Midbrain (tissue), 1 donor: ENCODE data around the gene AGBL4.

Experiments
- DNase-seq: peaks from one replicate; lab custom pipeline; 2025; lab: John Stamatoyannopoulos, UW

AGBL4 gene

GRCh38 chr1:48767975-48768510, 1255.7 kb downstream of the AGBL4 start:
- no peak for DNase-seq

DNA sequence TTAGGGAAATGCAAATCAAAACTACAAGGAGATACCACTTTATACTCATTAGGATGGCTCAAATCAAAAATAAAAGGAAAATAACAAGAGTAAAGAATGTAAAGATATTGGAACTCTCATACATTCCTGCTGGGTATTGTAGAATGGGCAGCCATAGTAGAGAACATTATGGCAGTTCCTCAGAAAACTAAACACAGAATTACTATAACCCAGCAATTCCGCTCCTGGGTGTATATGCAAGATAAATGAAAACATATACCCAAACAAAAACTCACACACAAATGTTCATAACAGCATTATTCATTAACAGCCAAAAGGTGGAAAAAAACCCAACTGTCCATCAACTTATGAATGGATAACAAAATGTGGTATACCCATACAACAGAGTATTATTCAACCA, 1258.4 kb downstream of the AGBL4 start:
- no peak for DNase-seq

- no peak for DNase-seq
These were observed 1261.8 kb downstream of the AGBL4 start for GRCh38 chr1:48761986-48762385.

DNA sequence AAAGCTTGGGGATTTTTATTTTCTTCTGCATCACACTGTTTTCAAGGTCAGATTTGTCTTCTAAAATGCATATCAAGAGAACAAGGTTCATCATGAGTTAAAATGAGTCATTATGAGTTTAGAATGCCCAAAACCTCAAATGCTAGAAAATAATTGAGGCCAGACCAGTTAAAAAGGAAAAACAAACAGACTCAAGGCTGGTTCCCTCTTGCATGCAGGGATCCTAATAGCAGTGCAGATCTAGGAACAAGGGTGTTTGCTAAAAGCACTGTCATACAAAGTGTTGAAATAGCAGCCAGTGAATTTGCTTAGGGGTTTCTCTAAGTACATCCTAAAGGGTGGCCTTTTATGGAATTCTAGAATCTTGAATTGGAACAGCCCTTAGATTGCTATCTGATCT, 1262.3 kb downstream of the AGBL4 start:
- no peak for DNase-seq

GRCh38 chr1:48760857-48761256, 1262.9 kb downstream of the AGBL4 start:
- DNase-seq: no peak

DNA sequence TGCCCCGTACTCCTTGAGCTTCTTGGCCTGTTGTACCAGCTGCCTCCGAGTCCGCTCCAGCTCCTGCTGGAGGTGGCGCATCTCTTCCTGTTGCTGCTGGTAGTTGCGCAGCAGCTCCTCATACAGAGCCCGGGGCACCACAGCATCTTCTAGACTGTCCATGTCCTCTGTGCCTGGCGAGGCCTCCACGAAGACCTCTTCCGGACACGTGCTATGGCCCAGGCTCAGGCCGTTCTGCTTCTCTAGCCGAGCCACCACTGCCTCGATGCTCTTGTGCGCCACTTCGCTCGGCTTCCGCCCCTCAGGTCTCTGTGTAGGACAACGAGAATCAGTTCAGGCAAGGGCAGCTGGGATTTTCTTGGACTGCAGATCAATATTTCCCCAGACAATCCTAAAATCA, 1264.8 kb downstream of the AGBL4 start:
- DNase-seq: no peak

DNA sequence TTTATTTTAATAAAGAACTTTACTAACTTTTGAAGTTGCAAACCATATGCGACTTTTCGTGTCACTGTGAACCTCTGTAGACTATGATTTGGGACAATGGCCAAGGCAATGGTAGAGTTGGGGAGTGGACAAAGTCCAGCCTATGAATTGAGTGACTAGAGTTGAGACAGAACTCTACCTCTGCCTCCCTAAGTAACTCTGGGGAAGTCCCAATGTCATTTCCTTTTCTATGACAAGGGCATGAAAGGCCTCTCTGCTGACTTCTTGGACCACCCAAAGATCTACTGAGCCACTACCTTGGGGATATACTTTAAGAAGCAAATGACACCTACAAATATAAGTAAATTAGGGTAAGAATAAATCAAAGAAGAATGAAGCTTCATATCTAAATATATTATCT, 1266.4 kb downstream of the AGBL4 start:
- no peak for DNase-seq

GRCh38 chr1:48756683-48757316, 1267.0 kb downstream of the AGBL4 start:
- no peak for DNase-seq

GRCh38 chr1:48753293-48753692, 1270.5 kb downstream of the AGBL4 start:
- DNase-seq: no peak

DNA sequence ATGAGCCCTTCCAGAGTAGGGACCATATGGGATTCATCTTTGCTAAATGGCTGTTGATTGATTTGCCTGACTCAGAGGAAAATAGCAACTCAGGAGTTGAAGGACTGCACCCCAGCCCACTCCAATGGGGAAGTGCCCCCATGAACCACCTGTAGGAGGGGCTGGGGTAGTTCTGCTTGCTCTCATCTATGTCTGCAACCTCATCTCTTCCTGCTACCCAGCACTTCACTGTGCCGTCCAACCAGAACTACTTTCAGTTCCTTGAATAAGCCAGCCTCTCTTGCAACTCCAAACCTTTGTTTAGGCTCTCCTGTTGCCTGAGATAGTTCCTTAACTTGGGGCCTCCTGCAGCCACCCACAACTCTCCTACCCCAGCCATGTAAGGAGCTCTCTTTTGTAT, 1273.6 kb downstream of the AGBL4 start:
- DNase-seq: no peak

GRCh38 chr1:48749068-48749467, 1274.7 kb downstream of the AGBL4 start:
- DNase-seq: no peak

- no peak for DNase-seq
These were observed 1276.8 kb downstream of the AGBL4 start for GRCh38 chr1:48746906-48747305.

DNA sequence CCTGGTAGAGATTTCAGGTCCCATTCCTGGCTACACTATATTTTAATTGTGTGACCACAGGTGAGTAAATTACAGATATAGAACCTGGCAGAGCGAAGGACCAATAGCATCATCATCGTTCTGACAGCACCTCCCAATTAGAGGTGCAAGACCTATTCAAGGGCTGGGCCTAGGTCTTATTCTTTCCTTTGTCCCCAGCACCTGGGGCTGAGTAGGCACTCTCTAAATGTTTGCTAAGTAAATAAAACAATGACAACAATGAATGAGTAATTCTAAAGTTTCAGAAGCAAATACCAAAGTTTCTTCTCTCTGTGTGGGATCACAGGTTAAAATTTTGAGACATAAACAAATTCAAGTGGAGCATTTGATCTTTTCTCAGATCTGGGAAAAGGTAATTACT, 1279.7 kb downstream of the AGBL4 start:
- no peak for DNase-seq

GRCh38 chr1:48743480-48743879, 1280.3 kb downstream of the AGBL4 start:
- DNase-seq: no peak

- DNase-seq: no peak
These were observed 1282.4 kb downstream of the AGBL4 start for GRCh38 chr1:48741380-48741779.

DNA sequence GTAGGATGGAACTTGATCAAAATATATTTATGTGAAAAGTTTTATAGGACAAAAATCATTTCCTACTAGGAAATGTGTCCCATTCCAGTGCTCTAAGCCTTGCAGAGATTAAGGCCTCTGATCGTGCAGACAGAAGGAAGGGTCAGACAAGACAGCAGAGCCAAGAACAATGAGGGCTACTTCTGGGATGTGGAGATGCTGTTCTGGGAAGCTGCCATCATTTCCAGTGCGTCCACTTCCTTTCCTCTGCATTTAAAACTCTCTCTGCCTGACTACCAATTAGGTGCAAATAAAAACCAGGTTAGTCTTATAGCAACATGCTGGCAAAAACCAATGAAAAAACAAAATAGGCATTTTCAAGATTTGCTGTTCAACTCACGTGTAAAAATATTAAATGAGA, 1283.1 kb downstream of the AGBL4 start:
- no peak for DNase-seq

GRCh38 chr1:48739091-48739490, 1284.7 kb downstream of the AGBL4 start:
- no peak for DNase-seq

- no peak for DNase-seq
These were observed 1285.4 kb downstream of the AGBL4 start for GRCh38 chr1:48738356-48738755.

DNA sequence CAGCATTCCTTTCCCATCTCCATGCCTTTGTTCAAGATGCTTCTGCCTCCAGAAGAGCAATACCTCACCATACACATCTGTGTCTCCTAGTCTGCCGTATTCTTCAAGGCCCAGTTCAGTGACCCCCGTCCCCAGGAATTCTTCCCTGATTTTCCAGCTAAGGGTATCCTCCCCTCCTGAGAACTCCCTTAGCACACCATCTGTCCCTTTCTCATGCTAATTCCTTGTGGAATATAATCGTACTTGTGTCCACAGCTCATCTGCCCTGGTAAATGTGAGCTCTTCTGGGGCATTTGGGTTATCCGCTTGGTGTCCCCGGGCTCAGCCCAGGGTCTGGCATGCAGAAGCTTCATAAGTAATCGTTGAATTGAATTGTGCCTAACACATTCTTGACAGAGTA, 1288.0 kb downstream of the AGBL4 start:
- no peak for DNase-seq

- DNase-seq: no peak
These were observed 1293.4 kb downstream of the AGBL4 start for GRCh38 chr1:48730164-48730910.

DNA sequence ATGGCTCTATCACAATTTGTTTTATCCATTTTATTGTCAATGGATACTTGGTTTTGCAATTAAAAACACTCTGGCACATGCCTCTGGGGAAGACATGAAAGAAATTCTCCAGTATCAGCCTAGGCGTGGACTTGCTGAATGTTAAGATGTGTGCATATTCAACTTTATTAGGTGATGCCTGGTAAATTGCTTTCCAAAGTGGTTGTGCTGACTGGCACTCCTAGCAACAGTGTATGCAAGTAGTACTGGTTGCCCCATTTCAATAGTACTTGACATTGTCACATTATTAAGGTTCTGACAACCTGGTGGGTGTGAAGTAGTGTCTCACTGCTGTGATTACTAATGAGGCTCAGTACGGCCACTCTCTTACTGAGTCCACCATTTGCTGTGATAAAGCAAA, 1295.2 kb downstream of the AGBL4 start:
- no peak for DNase-seq

- DNase-seq: no peak
These were observed 1297.1 kb downstream of the AGBL4 start for GRCh38 chr1:48726557-48727215.

- DNase-seq: no peak
These were observed 1297.6 kb downstream of the AGBL4 start for GRCh38 chr1:48726139-48726538.
